HG02973 (cell line): ENCODE measurements around the gene N4BP2L2.

Source experiments
- ATAC-seq: cut with Tn5 transposase; IDR thresholded peaks from one replicate; pipeline ENCODE4 v1.9.1; 2021; ENCODE audit warnings: moderate library complexity; ENCODE audit not compliant: unreplicated experiment

The N4BP2L2 gene

DNA sequence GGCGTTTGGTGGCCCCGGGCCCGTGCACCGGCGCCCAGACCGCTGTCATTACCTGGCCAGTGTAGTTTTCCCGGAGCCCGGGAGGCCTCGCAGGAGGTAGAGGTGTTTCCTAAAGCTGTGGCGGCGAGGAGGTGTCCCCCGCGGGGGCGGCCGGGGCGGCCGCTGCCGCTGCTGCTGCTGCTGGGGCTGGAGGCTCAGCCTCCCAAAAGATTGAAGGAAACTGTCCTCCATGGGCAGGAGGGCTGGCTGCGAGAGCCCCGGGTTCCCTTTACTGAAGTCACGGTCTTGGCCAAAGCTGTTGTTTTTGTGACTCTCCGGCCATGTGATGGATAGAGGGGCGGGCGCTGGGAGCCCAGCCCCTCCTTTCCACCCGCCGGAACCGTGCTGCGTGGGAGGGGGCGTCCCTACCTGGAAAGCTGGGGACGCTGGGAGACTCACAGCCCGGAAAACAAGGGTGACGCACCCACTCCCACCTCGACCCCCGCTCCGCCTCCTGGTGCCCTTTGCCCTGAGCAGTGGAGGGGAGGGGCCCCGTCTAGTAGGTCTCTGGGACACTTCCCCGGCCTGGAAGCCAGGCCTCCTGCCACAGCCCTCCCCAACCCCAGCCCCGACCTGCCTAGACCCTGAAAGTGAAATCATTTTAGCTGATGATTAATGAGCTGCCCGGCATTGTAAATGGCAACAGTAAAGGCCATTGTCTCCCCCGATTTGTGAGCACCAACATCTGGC, 110.6 kb downstream of the N4BP2L2 start, which contains the start of gene N4BP2L1:
TSS of gene N4BP2L1 (minus strand) at position 279 of the 729 bp plus-strand sequence. CDS start at position 231, 48 bp downstream.
- ATAC-seq: peak; percentile 64

DNA sequence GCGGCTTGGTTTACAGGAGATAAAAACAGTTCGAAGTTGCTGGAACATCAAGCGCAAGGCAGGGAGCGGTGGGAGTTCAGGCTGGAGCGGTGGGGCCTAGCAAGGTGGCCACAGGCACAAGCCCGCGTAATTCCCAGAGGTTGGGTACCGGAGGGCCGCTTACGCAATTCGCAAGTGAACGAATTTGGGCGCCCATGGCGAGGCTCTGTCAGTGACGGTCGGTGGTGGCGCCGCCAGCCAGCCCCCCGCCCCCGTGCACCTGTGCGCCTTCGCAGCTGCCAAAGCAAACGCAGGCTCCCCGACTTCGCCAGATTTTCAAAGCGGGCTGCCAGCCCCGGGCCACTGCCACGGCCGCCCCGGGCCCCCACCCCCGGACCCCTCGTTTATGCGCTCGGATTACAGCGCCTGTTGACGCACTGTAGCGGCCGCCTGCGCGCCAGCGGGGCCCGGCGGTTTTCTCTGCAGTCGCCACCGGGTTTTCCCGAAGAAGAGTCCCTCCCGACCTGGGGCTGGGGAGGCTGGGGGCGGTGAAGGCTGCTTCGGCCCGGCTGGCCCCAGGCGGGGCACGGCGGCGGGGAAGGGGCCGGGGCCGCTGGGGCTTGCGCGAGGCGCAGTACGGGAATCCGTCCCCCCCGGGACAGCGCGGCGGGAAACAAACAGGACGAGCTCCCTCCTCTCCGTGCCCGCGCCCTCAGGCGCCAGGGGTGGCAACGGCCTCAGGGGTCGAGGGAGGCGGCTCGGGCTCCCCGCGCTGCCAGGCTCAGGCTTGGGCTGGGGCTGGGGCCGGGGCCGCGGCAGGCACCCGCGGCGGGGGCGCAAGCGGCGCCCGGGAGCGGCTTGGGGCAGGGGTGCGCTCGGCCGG, 111.4 kb downstream of the N4BP2L2 start:
- ATAC-seq: peak; percentile 12

DNA sequence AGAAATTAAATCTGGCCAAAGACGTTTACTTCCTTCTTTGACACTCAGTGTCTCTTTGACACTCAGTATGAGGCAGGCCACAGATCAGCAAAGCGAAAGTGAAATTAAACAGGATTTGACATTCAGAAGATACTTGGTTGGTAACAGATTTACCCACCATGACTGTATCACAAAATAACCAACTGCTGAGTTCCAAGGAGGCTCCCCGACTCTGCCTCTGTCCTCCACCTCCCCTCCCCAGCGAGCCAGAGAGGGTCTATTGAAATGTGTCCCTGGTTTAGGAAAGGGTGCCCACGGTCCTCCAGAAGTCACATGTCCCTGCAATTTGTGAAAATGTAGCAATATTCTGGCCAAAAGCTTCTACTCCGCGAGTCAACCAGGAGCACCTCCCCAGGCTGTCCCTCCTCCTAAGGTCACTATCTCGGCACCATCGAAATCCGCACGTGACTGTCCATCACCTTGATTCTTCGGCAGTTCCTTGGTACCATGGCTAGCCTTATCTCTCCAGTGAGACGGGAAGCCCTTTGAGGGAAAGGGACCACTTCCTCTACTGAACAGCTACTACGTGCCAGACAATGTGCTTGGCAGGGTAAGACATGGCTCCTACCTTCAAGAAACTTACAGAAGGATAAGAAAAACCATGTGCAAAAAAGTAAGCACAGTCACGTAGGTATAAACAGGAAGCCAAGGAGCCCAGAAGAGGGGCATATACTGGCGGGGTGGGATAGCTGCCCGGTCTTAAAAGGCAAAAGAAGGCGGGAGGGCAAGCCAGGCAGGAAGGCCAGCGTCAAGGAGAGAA, 112.2 kb downstream of the N4BP2L2 start:
- peak; percentile 34 for ATAC-seq

DNA sequence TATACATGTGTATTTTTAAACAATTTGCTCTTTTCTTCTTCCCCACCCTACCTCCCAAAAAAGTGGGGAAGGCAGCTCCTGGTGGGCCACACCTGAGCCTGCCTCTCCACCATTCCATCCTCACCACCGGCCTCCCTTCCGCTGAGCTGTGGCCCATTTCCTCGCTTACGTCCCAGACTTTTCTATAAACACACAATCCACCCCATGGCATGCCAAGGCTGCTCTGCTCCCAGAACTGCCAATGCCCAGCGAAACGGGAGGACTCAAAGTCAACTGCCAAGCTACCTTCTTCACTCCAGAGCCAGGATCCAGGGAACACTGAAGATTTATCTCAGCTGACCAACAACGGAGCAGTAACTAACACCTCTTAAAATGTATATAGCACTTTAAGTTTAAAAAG, 113.4 kb downstream of the N4BP2L2 start:
- ATAC-seq: no peak

DNA sequence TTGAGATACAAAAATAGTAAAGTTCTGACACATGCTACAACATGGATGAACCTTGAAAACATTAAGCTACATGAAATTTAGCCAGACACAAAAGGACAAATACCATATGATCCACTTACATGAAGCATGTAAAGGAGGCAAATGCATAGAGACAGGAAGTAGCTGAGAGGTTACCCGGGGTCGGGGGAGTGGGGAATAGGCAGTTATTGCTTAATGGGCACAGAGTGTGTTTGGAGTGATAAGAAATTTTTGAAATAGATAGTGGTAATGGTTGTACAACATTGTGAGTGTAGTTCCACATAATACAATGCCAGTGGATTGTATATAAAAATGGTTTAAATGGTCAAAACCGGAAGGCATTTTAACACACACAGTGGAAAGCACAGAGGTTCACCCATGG, 115.0 kb downstream of the N4BP2L2 start:
- no peak for ATAC-seq

DNA sequence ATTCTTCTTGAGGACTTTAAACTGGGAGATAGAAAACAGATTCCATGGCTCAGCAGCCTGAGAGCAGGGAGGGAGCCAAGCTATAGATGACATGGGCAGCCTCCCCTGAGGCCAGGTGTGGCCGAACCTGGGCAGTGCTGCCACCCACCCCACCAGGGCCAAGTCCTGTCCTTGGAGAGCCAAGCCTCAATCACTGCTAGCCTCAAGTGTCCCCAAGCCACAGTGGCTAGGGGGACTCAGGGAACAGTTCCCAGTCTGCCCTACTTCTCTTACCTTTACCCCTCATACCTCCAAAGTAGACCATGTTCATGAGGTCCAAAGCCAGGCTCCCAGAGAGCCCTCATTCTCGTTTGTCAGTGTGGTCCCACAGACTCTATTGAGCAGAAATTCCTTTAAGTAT, 118.7 kb downstream of the N4BP2L2 start:
- ATAC-seq: no peak

DNA sequence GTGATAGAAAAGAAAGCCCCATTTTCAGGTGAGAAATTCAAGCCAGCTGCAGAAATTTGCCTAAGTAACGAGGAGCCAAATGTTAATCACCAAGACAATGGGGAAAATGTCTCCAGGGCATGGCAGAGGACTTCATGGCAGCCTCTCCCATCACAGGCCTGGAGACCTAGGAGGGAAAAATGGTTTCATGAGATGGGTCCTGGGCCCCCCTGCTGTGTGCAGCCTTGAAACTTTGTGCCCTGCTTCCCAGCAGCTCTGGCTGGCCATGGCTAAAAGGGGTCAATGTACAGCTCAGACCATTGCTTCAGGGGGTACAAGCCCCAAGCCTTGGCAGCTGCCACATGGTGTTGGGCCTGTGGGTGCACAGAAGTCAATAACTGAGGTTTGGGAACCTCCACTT, 120.6 kb downstream of the N4BP2L2 start:
- no peak for ATAC-seq

DNA sequence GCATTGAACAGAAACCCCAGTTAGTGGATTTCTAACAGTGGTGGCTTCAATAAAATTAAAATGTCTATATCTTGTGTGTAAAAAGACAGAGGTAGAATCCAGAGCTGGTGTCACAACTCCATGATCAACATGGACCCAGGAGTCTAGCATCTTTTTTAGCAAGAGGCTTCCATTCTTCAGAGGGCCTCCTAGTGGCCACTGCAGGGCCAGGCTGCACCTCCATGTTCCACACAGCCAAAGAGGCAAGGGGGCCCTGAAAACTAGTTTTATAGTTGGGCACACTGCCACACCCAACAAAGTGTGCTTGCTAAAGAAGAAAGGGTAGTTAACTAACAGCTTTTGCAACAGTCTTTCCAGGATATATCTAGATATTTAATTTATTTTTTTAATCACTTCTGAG, 123.6 kb downstream of the N4BP2L2 start:
- no peak for ATAC-seq

DNA sequence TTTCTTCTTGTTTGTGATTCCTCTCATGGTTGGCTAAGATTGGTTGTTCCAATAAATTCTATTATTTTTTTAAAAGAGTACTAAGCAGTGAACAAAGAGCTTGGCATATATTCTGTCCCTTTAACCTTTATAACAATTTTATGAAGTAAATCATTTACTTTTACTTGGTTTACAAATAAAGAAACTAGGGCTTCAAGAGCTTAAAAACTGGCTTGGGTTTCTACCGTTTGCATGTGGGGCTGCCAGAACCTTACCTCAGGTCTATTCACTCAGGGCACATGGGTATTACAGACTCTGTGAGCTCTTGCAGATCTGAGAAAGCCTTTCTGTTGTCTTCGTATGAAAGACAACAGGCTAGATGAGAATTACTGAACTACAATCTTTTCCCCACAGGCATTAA, 124.0 kb downstream of the N4BP2L2 start:
- ATAC-seq: no peak

DNA sequence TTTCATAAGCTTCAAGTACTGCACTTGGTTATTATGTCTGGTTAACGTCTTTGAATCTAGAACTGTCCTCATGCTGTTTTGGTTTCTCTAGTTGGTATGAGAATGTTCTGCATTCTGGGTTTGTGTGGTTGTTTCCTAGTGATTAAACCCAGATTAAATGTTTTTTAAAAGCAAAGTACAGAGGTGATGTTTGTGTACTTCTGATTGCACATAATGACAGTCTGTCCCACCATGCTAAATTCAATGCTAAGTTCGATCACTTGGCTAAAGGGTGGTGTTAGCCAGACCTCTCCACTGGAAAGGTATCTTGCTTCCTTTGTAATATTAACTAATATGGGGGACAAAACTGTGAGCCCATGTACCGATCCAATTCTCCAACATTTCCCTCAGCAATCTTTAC, 125.3 kb downstream of the N4BP2L2 start:
- no peak for ATAC-seq

DNA sequence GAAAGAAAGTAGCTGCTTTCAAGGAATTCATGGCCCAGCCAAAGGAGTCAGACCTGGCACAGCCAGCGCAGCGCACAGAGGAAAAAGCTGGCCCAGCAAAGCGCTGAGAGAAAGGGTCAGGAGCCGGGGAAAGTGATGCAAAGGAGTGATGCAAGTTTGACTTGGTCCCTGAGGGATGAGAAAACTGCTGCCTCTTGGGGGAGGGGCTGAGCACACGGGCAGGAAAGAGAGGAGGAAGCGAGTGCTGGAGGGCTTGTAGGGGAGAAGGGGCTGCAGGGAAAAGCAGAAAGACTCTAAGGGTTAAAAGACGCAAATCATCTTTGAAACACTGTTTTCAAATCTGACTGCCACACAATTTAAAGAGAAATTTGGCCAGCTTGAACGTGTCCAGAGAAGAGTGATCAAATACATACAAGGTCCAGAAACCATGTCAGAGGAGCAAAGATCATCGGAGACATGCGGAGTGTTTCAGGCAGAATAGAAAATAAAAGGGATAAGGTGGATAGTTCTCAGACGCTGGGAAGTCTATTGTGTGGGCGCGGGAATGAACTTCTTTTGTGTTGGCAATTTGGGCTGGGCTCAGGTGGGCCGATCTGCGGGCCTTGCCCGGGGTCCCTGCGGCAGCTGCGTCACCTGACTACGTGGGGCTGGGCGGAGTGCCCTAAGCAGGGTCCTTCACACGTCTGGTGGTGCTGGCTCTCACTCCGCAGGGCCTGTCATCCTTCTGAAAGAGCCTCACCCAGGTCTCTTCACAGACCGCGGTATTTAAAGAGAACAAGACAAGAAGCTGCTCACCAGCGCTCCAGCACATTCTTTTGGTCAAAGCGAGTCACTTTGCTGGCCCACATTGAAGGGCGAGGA, 128.8 kb downstream of the N4BP2L2 start:
- ATAC-seq: no peak

DNA sequence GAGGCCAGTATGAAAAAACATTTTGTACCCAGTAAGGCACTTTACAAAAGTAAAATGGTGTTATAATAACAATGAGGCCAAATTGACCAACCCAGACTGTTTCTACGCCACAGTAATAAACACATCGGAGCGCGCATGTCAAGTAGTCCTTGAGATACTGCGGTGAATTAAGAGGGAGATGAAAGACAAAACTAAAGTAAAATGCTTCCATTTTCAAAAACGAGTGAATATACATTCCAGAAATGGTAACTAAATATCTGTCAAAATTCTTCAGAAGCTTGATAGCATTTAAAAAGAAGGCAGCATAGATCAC, 129.6 kb downstream of the N4BP2L2 start:
- ATAC-seq: no peak

DNA sequence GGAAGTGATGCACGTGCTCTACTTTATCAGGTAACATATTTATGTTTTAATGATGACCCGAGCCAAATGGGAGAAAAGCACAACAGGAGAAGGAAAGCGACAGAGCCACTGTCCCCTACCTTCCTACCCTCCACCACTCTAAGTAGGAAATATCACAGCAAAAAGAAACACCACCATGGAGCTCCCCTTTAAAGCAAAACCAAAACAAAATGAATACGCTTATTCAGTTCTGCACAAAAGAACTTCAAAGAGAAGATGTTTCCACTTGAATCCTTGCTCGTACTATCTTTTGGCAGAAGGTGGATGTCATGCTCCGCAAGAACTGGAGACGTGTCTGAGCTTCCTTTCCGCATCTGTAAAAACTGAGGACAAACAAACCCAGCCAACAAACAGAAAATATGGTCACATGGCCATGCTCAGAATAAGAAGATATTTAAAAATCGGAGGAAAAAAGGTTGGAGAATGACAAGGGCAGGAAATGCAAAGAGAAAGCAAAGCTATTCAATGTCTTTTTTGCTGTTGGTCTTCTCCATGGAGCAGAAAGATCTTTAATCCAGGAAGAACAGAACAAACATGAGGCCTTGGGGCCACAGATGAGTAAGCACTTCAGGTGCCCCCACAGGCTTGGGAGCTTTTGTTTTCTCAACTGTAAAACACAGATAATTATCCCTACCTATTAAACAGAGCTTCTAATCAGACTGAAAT, 130.1 kb downstream of the N4BP2L2 start:
- no peak for ATAC-seq

DNA sequence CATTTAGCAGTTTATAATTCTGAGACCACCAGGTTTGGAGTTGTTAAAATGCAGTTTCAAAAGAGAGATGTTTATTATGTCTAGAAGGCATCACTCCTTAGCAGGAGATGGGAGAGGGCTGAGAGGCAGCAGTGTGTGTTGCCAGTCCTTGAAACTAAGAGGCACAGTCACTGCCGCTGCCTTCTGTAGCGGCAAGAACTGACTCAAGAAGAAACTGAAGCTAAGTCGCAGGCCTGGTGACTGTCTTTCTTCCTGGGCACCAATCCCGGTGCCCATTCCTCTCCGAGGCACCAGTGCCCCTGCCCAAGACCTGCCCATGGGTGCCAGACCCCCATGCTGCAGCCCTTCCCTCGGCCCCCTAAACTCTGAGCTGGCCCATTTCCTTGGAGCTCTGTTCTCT, 130.7 kb downstream of the N4BP2L2 start:
- ATAC-seq: no peak

DNA sequence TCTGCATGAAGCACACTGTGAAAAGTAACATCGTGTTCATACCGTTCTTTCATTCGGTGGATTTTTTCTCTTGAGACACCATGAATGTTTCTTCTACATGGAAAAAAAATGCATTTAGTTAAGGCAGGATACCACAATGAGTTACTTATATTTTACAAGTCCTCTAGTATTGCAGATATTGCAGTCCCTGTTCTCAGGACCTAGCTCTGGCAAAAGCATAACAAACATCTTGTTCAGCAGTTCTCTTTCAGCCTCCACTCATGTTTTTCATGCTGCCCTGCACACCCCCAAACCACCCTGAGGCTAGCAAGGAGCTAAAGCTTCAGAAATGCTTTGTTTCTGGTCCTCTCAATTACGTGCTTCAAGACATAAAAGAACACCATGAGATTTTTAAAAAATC, 135.5 kb downstream of the N4BP2L2 start:
- no peak for ATAC-seq

DNA sequence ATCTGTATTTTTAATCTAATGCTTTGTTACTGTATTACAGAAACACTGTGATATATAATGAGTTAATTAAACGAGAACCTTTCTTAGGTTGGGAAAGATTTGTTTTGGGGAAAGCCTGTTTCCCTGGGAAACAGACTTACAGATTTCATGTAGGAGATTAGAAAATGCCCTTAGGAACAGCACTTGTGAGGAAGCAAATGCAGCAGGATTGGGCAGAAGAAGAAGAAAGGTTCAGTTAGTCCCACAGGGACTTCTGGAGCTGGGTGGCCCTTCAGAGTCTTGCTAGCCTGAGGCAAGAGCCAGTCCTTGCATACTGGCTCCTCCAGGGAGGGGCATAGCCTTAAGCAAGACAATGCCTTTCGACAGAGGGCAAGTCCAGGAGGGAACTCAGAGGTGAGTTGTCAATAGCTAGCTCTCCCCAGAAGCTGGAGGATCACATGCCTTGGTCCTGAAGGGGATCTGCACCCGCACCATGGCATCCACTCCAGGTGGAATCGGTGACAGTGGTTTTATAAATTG, 147.4 kb downstream of the N4BP2L2 start:
- ATAC-seq: no peak

DNA sequence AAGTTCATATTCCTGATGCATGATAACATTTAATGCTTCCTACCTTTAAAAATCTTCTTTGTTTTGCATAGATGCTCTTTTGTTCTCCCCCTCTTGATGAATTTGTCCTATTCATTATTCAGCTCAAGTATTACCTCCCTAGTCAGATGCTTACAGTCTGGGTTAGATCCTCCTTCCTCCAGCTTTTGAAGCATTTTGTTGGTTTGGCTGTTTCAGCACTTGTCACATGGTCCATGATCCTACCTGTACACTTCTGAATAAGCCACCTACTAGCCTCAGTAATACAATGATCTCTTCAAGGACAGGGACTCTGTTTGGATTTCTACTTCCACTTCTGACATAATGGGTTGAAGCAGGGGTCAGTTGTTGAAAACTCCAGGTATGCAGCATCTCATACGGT, 148.1 kb downstream of the N4BP2L2 start:
- no peak for ATAC-seq

DNA sequence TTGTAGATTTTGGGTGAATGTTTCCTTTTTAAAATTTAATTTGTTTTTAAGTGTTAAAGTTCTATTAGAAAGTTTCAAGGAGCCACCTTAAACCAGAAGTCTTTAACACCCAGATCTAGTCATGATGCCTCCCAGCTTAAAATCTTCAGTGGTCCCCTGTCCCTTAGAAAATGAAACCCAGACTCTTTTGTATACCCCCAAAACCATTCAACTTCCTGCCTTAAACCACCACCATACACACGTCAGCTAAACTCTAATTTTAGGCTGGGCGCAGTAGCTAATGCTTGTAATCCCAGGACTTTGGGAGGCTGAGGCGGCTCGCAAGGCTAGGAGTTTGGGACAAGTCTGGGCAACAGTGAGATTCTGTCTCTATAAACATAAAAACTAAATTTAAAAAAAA, 148.5 kb downstream of the N4BP2L2 start:
- ATAC-seq: peak; percentile 83

DNA sequence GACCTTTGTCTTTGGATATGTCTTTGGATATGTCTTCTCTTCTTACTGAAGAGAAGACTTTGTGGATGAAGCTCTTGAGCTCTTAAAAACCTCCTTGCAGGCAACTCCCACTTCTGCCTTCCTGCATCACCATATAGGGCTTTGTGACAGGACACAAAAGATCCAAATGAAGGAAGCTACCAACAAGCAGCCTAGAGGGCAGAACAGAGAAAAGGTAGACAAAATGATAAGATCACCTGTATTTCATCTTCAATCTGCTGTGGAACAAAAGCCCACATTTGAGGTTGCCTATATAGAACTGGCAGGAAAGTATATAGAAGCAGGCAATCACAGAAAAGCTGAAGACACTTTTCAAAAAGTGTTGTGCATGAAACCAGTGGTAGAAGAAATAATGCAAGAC, 153.2 kb downstream of the N4BP2L2 start:
- no peak for ATAC-seq

DNA sequence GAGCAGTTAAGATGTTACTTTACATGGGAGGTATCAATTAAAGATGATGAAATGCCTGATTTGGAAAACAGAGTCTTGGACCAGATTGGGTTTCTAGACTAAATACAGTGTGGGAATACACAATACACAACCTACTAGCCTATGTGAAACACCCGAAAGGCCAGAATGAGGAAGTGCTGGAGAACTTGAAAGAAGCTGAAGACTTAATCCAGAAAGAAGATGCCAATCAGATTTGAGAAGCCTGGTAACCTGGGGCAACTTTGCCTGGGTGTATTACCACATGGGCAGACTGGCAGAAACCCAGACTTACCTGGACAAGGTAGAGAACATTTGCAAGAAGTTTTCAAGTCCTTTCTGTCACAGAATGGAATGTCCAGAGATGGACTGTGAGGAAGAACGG, 153.9 kb downstream of the N4BP2L2 start:
- no peak for ATAC-seq
